NCI-H1694 (cell line): ENCODE data around the gene SNURF.
"Not testable (repeated sequence)": the region's sequence is repeated elsewhere in the genome, so short reads cannot be mapped to it uniquely, and the experiment has no call there.

Source experiments
- DNase-seq: peaks from one replicate; lab custom pipeline; 2025; lab: John Stamatoyannopoulos, UW

Gene SNURF

DNA sequence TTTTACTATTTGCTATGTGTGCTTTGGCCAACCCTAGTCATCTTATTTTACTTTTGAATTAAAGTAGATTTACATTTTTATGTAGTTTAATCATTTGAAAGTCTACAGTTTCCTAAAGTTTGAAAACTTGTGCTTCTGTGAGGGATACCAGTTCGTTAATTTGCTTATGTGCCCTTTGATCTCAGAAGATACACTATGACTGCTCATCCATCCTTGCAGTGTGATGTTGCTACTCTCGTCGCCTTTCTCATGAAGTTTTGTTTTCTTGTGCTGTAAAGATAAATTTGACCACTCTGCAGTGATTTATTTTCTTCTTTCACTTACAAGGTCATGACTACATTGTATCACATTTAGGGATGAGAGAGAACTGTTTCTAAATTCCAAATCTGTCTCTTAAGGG is 16.3 kb downstream of the SNURF start:
- DNase-seq: no peak

GRCh38 chr15:24971772-24972171 is 17.0 kb downstream of the SNURF start:
- no peak for DNase-seq

DNA sequence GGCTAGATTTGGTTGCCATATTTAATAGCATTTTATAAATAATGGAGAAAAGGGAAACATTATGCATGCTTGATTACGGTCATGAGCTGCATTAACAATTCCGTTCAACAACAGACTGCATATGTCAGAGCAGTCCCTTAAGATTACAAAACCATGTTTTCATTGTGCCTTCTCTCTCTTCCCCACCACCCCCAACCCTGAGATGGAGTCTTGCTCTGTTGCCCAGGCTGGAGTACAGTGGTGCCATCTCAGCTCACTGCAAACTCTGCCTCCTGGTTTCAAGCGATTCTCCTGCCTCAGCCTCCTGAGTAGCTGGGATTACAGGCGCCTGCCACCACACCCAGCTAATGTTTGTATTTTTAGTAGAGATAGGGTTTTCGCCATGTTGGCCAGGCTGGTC is 17.9 kb downstream of the SNURF start:
- DNase-seq: not testable (repeated sequence)

GRCh38 chr15:24976932-24977331 is 22.1 kb downstream of the SNURF start:
- DNase-seq: no peak

- no peak for DNase-seq
Measured at GRCh38 chr15:24977686-24978085, 22.9 kb downstream of the SNURF start.

DNA sequence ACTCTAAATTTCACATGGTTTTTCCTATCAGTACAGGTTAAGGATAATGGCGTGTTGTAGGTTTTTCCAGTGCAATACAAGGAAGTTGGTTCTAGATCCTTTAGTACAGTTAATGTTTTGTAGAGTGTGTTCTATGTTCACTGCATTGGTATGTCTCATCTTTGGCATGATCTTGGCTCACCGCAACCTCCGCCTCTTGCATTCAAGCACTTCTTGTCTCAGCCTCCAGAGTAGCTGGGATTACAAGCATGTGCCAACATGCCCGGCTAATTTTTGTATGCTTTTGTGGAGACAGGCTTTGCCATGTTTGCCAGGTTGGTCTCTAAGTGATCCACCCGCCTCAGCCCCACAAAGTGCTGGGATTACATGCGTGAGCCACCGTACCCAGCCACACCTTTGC is 30.4 kb downstream of the SNURF start:
- no peak for DNase-seq

- DNase-seq: no peak
Measured at GRCh38 chr15:24986653-24987052, 31.9 kb downstream of the SNURF start.
